Heart left ventricle (tissue), 16 donors: Measurements from ENCODE around the gene CMC1. TPM values are rescaled to one million over a fixed set of nuclear protein-coding genes. Genes with fewer than 3 reads are reported as not detected.
A peak's percentile ranks its signal among the peaks of the same experiment; 100 is the strongest.

Experiments
- ATAC-seq, 4 donors: fragments of 200-7000 bp; cut with Tn5 transposase; one replicate each; pipeline ENCODE4 v1.9.1; 2020 to 2022; ENCODE audit warnings: moderate library complexity in 4 of 4, mild to moderate bottlenecking in 3 of 4, moderate number of reproducible peaks in 1 of 4
- DNase-seq, 5 donors: peaks; one replicate each; pipeline ENCODE4 v3.0.0-alpha.2; 2020
- H3K27ac ChIP-seq, 12 donors: fragments of 200-600 bp; sonication (generic) in 4 of 12; one replicate each; pipeline versions ENCODE4 v1.5.0 to v1.8.0; 2016 to 2022; ENCODE audit warnings: mild to moderate bottlenecking in 2 of 12
- H3K27me3 ChIP-seq, 9 donors: fragments of 200-600 bp; sonication (generic) in 2 of 9; one replicate each; pipeline versions ENCODE4 v1.5.1 to v1.8.0; 2016 to 2022; ENCODE audit warnings: mild to moderate bottlenecking in 3 of 9
- H3K36me3 ChIP-seq, 9 donors: fragments of 200-600 bp; sonication (generic) in 2 of 9; one replicate each; pipeline versions ENCODE4 v1.5.0 to v1.8.0; 2018 to 2022; ENCODE audit warnings: mild to moderate bottlenecking in 2 of 9
- H3K4me1 ChIP-seq, 12 donors: fragments of 200-600 bp; sonication (generic) in 4 of 12; one replicate each; pipeline versions ENCODE4 v1.5.0 to v1.8.0; 2016 to 2022; ENCODE audit warnings: mild to moderate bottlenecking in 3 of 12
- H3K4me3 ChIP-seq, 12 donors: fragments of 200-600 bp; sonication (generic) in 4 of 12; one replicate each; pipeline versions ENCODE4 v1.5.0 to v1.8.0; 2017 to 2022; ENCODE audit warnings: mild to moderate bottlenecking in 9 of 12, moderate library complexity in 4 of 12
- H3K9me3 ChIP-seq, 12 donors: fragments of 200-600 bp; sonication (generic) in 4 of 12; one replicate each; pipeline versions ENCODE4 v1.5.0 to v1.8.0; 2016 to 2022; ENCODE audit warnings: mild to moderate bottlenecking in 1 of 12
- CTCF ChIP-seq, 12 donors: fragments of 200-600 bp; sonication (generic) in 4 of 12; IDR thresholded peaks; one replicate each; pipeline versions ENCODE4 v1.5.0 to v1.8.0; 2018 to 2022; ENCODE audit warnings: antibody characterized with exemption in 12 of 12, mild to moderate bottlenecking in 5 of 12
- POLR2A ChIP-seq, 2 donors: fragments of 450-650 bp; IDR thresholded peaks; one replicate each; pipeline ENCODE4 v1.6.1; 2017; ENCODE audit warnings: antibody characterized with exemption in 2 of 2, mild to moderate bottlenecking in 2 of 2, moderate library complexity in 2 of 2
- WGBS, 4 donors: extraction: QIAGEN DNeasy Blood & Tissue Kit in 2 of 4; methylation state at CpG; one replicate each; pipeline versions ENCODE4 v1.1.5 to v1.1.7; 2013 to 2018; 5-methylcytosine and 5-hydroxymethylcytosine counted together
- intact Hi-C, 10 donors: fragments of 100-400 bp; cut with DNase I; formaldehyde crosslinking; loops; one replicate each; pipeline versions ENCODE4 v1.11.1 to v1.14.2; 2022
- polyA plus RNA-seq, 2 donors: library from polyadenylated mRNA; stranded (reverse); fragments of 200-250 nt; gene quantifications; one replicate each; pipeline ENCODE4 v1.2.3, GENCODE V29; 2013
- total RNA-seq, 9 donors: library from RNA; depleted of rRNA in 2 of 9; stranded (reverse); fragments of >200 nt in 2 of 9; fragmentation: NEBNext Ultra II Directional in 3 of 9; extraction: Animal tissue kit (Norgen Biotek cat#: 25700) in 3 of 9; gene quantifications; one replicate each; pipeline versions ENCODE4 v1.1.0 to v1.2.4, GENCODE V29; 2016 to 2023
- donor health status: ischemic (EF 13 %, LVEDD 7.1; RV severe dilation, severe dysfunction).
- donor health status: healthy with polysubstance abuse.
- donor health status: DM: no; HTN: yes; CAD: no.
- donor health status: DM: no; HTN: no; CAD: no.
- donor health status: ischemic (EF 25% LVEDD 6.9; RV normal size, moderate dysfunction).
- donor health status: ischemic (EF 25% LVEDD 5.7; RV mildly dilated, moderate dysfunction).
- donor health status: healthy.
- donor health status: DM: yes; HTN: yes; CAD: no.
- donor health status: ischemic (EF 35%, LVEDD 5.7; RV mildly dilated, moderate dysfunction).
- donor health status: nonischemic (EF 11% LVEDD 7.7; RV severe dilation, severe dysfunction).
- donor health status: DM: yes; HTN: yes; CAD: no.
- donor health status: PGD.
- donor health status: ischemic (EF 29% LVEDD 5.4; RV normal size, mild dysfunction).
- donor health status: nonischemic (EF 23%, LVEDD 6.1; RV moderate dilation, normal function).

Gene CMC1
- total and polyA plus RNA-seq, 11 donors: 14.9 to 106 (median 27.6) TPM

DNA sequence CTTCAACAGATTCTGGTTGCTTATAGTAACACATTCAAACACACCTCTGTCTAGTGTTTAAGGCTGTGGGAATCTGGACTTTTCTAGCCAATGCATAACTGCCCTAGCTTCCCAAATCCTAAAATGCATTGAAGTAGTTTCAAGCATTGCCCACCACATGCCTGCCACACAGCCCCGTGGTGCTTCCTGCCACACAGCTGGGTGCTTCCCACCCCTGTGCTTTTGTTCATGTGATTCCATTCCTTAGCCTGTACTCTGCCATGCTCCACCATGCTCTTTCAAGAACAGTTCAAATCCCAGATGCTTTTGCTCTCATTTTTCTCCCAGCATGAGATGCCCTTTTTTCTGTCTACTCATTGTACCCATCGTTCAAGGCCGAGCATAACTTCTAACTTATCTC is 2.3 kb upstream of the CMC1 start:
- TF ChIP-seq CTCF (IDR thresholded peaks at IDR 0.05): no peak
- TF ChIP-seq POLR2A (IDR thresholded peaks at IDR 0.05): no peak
- Histone ChIP-seq H3K9me3 (no peaks in the 10 kb centered on the region), H3K27me3 (no peaks in the 10 kb centered on the region), H3K4me1 (peaks cover 0 to 30% (median 10%) of the 10 kb centered on the region in 12 donors), H3K27ac (no peak overlapping the region), H3K4me3 (no peak overlapping the region), H3K36me3 (peaks cover 0 to 3% (median 0%) of the 10 kb centered on the region in 9 donors)
- WGBS, 4 donors: 59 to 87% (median 75%) methylated on average over 3 of the region's 3 CpGs
- intact Hi-C loops: loop anchor here in 1 of 10 donors (2.0 kb wide), 1 partner anchor 64 kb away; no protein-coding TSS in a partner anchor
- ATAC-seq (no peak), DNase-seq (no peak)

DNA sequence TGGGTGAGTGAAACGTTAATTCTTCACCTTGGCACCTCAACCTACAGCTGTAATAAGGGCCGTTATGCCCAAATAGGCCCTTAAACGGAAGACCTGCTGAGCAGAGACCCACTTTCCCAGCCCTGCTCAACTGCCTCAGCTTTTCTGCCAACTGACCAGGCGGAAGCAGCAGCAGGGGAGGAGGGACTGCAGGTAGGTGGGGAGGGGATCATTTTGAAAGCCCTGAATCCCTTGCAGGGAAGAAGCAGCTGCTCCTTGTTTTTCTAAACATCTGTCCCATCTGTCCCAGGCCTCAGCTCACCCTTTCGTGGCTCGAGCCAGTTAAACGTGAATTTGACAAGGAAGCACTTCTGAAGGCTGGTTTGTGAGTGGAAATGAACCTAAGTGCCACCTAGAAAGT is 978 bp upstream of the CMC1 start:
- TF ChIP-seq POLR2A (IDR thresholded peaks at IDR 0.05) (no peak), CTCF (IDR thresholded peaks at IDR 0.05) (no peak)
- WGBS, 4 donors: 59 to 68% (median 63%) methylated on average over 7 of the region's 7 CpGs
- Histone ChIP-seq H3K9me3 (no peaks in the 10 kb centered on the region), H3K36me3 (peaks cover 0 to 3% (median 0%) of the 10 kb centered on the region in 9 donors), H3K4me1 (peaks cover 0 to 41% (median 10%) of the 10 kb centered on the region in 12 donors), H3K27me3 (no peaks in the 10 kb centered on the region), H3K4me3 (peak overlapping the region in 9 of 12 donors; percentile 68 to 99 (median 91)), H3K27ac (peak overlapping the region in 7 of 12 donors; percentile 71 to 91 (median 85))
- intact Hi-C loops: loop anchor here in 3 of 10 donors (5.0 to 10.0 kb wide), 3 partner anchors 47 to 107 kb away; partner anchors contain the start of genes AZI2 (in 2 of the 3) and ZCWPW2 (in 2 of the 3)
- no peak for DNase-seq
- ATAC-seq: no peak

GRCh38 chr3:28242519-28242918 is 1.1 kb downstream of the CMC1 start:
- Histone ChIP-seq H3K27ac (peak overlapping the region in 5 of 12 donors; percentile 71 to 94 (median 86)), H3K9me3 (no peaks in the 10 kb centered on the region), H3K36me3 (peaks cover 0 to 3% (median 0%) of the 10 kb centered on the region in 9 donors), H3K27me3 (no peaks in the 10 kb centered on the region), H3K4me3 (peak overlapping the region in 11 of 12 donors; percentile 68 to 99 (median 91)), H3K4me1 (peaks cover 0 to 56% (median 18%) of the 10 kb centered on the region in 12 donors)
- 93 to 97% (median 95%) methylated on average over 3 of the region's 3 CpGs for WGBS, 4 donors
- TF ChIP-seq POLR2A (IDR thresholded peaks at IDR 0.05) (no peak), CTCF (IDR thresholded peaks at IDR 0.05) (no peak)
- ATAC-seq: no peak
- no peak for DNase-seq
- intact Hi-C loops: loop anchor here in 3 of 10 donors (5.0 to 10.0 kb wide), 3 partner anchors 45 to 105 kb away; partner anchors contain the start of genes AZI2 (in 2 of the 3) and ZCWPW2 (in 2 of the 3)

DNA sequence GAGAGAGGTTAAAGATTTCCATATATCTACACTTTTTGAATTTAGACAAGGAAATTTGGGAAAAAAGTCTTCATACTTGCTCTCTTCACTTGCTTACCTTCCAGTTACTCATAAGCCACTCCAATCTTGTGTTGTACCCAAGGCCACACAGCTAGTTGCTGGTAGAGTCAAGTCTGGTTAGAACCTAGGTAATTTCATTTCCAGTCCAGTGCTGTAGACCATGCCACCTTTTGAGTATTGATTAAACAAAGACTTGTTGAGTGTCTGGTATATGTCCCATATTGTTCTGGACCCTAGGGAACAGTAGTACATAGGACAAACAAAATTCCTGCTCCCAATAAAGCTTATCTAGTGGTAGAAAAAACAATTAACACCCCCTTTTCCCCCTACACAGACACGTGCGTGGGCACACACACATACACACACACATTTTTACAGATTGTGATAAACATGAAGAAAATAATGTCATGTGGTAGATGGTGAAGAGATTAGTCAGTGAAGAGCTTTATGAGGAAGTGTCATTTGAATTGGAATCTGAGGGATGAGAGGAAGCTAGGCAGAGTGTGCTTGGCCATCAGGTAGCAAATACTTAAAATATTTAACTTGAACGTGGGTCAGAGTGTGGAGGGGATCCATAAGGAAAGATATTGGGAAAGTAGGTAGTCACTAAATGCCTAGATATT is 2.1 kb downstream of the CMC1 start:
- H3K4me1 ChIP-seq: peaks cover 0 to 56% (median 19%) of the 10 kb centered on the region in 12 donors

More for the DNA sequence above, 2.1 kb downstream of the CMC1 start:
- Histone ChIP-seq H3K27ac (peak overlapping the region in 1 of 12 donors; percentile 11), H3K36me3 (peaks cover 0 to 3% (median 0%) of the 10 kb centered on the region in 9 donors), H3K9me3 (no peaks in the 10 kb centered on the region), H3K4me3 (no peak overlapping the region), H3K27me3 (no peaks in the 10 kb centered on the region)
- DNase-seq (no peak), ATAC-seq (no peak)
- intact Hi-C loops: loop anchor here in 3 of 10 donors (5.0 to 10.0 kb wide), 3 partner anchors 44 to 104 kb away; partner anchors contain the start of genes AZI2 (in 2 of the 3) and ZCWPW2 (in 2 of the 3)
- no peak for TF ChIP-seq CTCF (IDR thresholded peaks at IDR 0.05)
- TF ChIP-seq POLR2A (IDR thresholded peaks at IDR 0.05): no peak
- 47 to 70% (median 60%) methylated on average over 3 of the region's 3 CpGs for WGBS, 4 donors
